Neural progenitor cell (in vitro differentiated cells): Measurements from ENCODE around the gene USP53.

Experiments used
- CTCF ChIP-seq: fragments of 200-600 bp; sonication (generic); IDR thresholded peaks from 2 replicates; pipeline ENCODE4 v1.5.1; 2017; ENCODE audit warnings: antibody characterized with exemption, mild to moderate bottlenecking
- EZH2 ChIP-seq: fragments of 200-600 bp; sonication (generic); IDR thresholded peaks from 2 replicates; pipeline ENCODE4 v1.6.1; 2017; ENCODE audit warnings: antibody characterized with exemption, mild to moderate bottlenecking, moderate library complexity
- EZH2phosphoT487 ChIP-seq: fragments of 200-600 bp; sonication (generic); IDR thresholded peaks from 2 replicates; pipeline ENCODE4 v1.6.1; 2017; ENCODE audit warnings: antibody characterized with exemption

- TF ChIP-seq CTCF: no peak
- no peak for TF ChIP-seq EZH2
- TF ChIP-seq EZH2phosphoT487: no peak
Observed at GRCh38 chr4:119209586-119209985, 2.9 kb upstream of the USP53 start.
